ENCODE results near the gene PARD3B. TPM values are rescaled to one million over a fixed set of nuclear protein-coding genes. Genes with fewer than 3 reads are reported as not detected.

The PARD3B gene
- total RNA-seq, 2 donors from 2014 or later, result 15.0 to 17.8 TPM

- intact Hi-C loops (cut with DNase I), result no loop called here
- no peak for TF ChIP-seq CTCF (IDR thresholded peaks at IDR 0.05)
- TF ChIP-seq POLR2A (IDR thresholded peaks at IDR 0.05), result no peak
- DNase-seq (no peak), ATAC-seq (no peak)
- 91 to 100% methylated on average over 1 of the region's 1 CpG for WGBS, 2 donors
- Histone ChIP-seq H3K27me3 (no peaks in the 10 kb centered on the region), H3K4me1 (no peaks in the 10 kb centered on the region), H3K4me3 (no peak overlapping the region), H3K9me3 (no peaks in the 10 kb centered on the region), H3K27ac (no peak overlapping the region), H3K36me3 (replicated peaks in 1 of 2; ENCODE audit: insufficient read depth in 1 of 2, low read depth in 2 of 2) (no peaks in the 10 kb centered on the region)
Measured at GRCh38 chr2:205156457-205156856, 611.2 kb downstream of the PARD3B start.

- 92% methylated on average over 6 of the region's 6 CpGs for WGBS, 2 donors
- TF ChIP-seq CTCF (IDR thresholded peaks at IDR 0.05) (no peak), POLR2A (IDR thresholded peaks at IDR 0.05) (no peak)
- H3K27ac ChIP-seq, result no peak overlapping the region
- no peaks in the 10 kb centered on the region for H3K36me3 ChIP-seq (replicated peaks in 1 of 2; ENCODE audit: insufficient read depth in 1 of 2, low read depth in 2 of 2)
- DNase-seq (no peak), ATAC-seq (no peak)
- H3K4me3 ChIP-seq, result no peak overlapping the region
- intact Hi-C loops (cut with DNase I), result no loop called here
- no peaks in the 10 kb centered on the region for H3K27me3 ChIP-seq
- H3K9me3 ChIP-seq, result no peaks in the 10 kb centered on the region
- H3K4me1 ChIP-seq, result no peaks in the 10 kb centered on the region
Measured at GRCh38 chr2:205158404-205158803, 613.1 kb downstream of the PARD3B start.

GRCh38 chr2:205161156-205161839 is 616.0 kb downstream of the PARD3B start:
- no peaks in the 10 kb centered on the region for H3K36me3 ChIP-seq (replicated peaks in 1 of 2; ENCODE audit: insufficient read depth in 1 of 2, low read depth in 2 of 2)
- no peaks in the 10 kb centered on the region for H3K9me3 ChIP-seq
- DNase-seq (no peak), ATAC-seq (no peak)
- H3K4me1 ChIP-seq, result no peaks in the 10 kb centered on the region
- intact Hi-C loops (cut with DNase I), result no loop called here
- no peak overlapping the region for H3K4me3 ChIP-seq
- TF ChIP-seq POLR2A (IDR thresholded peaks at IDR 0.05) (no peak), CTCF (IDR thresholded peaks at IDR 0.05) (no peak)
- H3K27ac ChIP-seq, result no peak overlapping the region
- WGBS, 2 donors, result 77 to 82% methylated on average over 5 of the region's 5 CpGs
- no peaks in the 10 kb centered on the region for H3K27me3 ChIP-seq

- Histone ChIP-seq H3K27ac (no peak overlapping the region), H3K9me3 (no peaks in the 10 kb centered on the region), H3K4me1 (no peaks in the 10 kb centered on the region), H3K27me3 (no peaks in the 10 kb centered on the region), H3K4me3 (no peak overlapping the region), H3K36me3 (replicated peaks in 1 of 2; ENCODE audit: insufficient read depth in 1 of 2, low read depth in 2 of 2) (no peaks in the 10 kb centered on the region)
- intact Hi-C loops (cut with DNase I), result no loop called here
- TF ChIP-seq CTCF (IDR thresholded peaks at IDR 0.05), result no peak
- 73 to 85% methylated on average over 2 of the region's 2 CpGs for WGBS, 2 donors
- no peak for DNase-seq
- ATAC-seq, result no peak
Measured at GRCh38 chr2:205166745-205167144, 621.5 kb downstream of the PARD3B start.

GRCh38 chr2:205169012-205169411 is 623.7 kb downstream of the PARD3B start:
- H3K36me3 ChIP-seq (replicated peaks in 1 of 2; ENCODE audit: insufficient read depth in 1 of 2, low read depth in 2 of 2), result no peaks in the 10 kb centered on the region
- TF ChIP-seq POLR2A (IDR thresholded peaks at IDR 0.05) (no peak), CTCF (IDR thresholded peaks at IDR 0.05) (no peak)
- 84 to 87% methylated on average over 2 of the region's 2 CpGs for WGBS, 2 donors
- intact Hi-C loops (cut with DNase I), result no loop called here
- H3K4me1 ChIP-seq, result no peaks in the 10 kb centered on the region
- H3K27me3 ChIP-seq, result no peaks in the 10 kb centered on the region
- H3K4me3 ChIP-seq, result no peak overlapping the region
- DNase-seq (no peak), ATAC-seq (no peak)
- no peaks in the 10 kb centered on the region for H3K9me3 ChIP-seq
- H3K27ac ChIP-seq, result no peak overlapping the region
